ENCODE results near the gene SPTB.

The SPTB gene

GRCh38 chr14:64714432-64715025 is 165.2 kb downstream of the SPTB start:
- no peak for TF ChIP-seq CTCF (IDR thresholded peaks at IDR 0.05; ENCODE audit: low read depth, low read length, missing control alignments)
- no peak overlapping the region for H3K4me3 ChIP-seq (ENCODE audit: low read depth, low read length)
- DNase-seq (ENCODE audit: low read depth), result no peak

- H3K4me3 ChIP-seq (ENCODE audit: low read depth, low read length), result no peak overlapping the region
- TF ChIP-seq CTCF (IDR thresholded peaks at IDR 0.05; ENCODE audit: low read depth, low read length, missing control alignments), result no peak
These were observed 166.0 kb downstream of the SPTB start for GRCh38 chr14:64713677-64714076.

GRCh38 chr14:64711039-64711438 is 168.7 kb downstream of the SPTB start:
- no peak overlapping the region for H3K4me3 ChIP-seq (ENCODE audit: low read depth, low read length)
- DNase-seq (ENCODE audit: low read depth), result no peak
- TF ChIP-seq CTCF (IDR thresholded peaks at IDR 0.05; ENCODE audit: low read depth, low read length, missing control alignments), result no peak

More at GRCh38 chr14:64713677-64714076, 166.0 kb downstream of the SPTB start:
- no peak for DNase-seq (ENCODE audit: low read depth)

GRCh38 chr14:64709126-64709525 is 170.6 kb downstream of the SPTB start:
- TF ChIP-seq CTCF (IDR thresholded peaks at IDR 0.05; ENCODE audit: low read depth, low read length, missing control alignments), result no peak
- no peak overlapping the region for H3K4me3 ChIP-seq (ENCODE audit: low read depth, low read length)

GRCh38 chr14:64708148-64709004 is 171.3 kb downstream of the SPTB start:
- H3K4me3 ChIP-seq (ENCODE audit: low read depth, low read length), result no peak overlapping the region
- DNase-seq (ENCODE audit: low read depth), result no peak
- no peak for TF ChIP-seq CTCF (IDR thresholded peaks at IDR 0.05; ENCODE audit: low read depth, low read length, missing control alignments)

More at GRCh38 chr14:64709126-64709525, 170.6 kb downstream of the SPTB start:
- no peak for DNase-seq (ENCODE audit: low read depth)

GRCh38 chr14:64707661-64708060 is 172.0 kb downstream of the SPTB start:
- no peak overlapping the region for H3K4me3 ChIP-seq (ENCODE audit: low read depth, low read length)
- DNase-seq (ENCODE audit: low read depth), result no peak
- TF ChIP-seq CTCF (IDR thresholded peaks at IDR 0.05; ENCODE audit: low read depth, low read length, missing control alignments), result no peak
